H1 (cell line): ENCODE measurements around the gene CTDSP1. TPM values are rescaled to one million over a fixed set of nuclear protein-coding genes. Genes with fewer than 3 reads are reported as not detected.

Experiments
- CTCF ChIA-PET: fragments of 300-600 bp; sonication (Branson Sonifier 250); formaldehyde crosslinking; loops from one replicate; lab custom pipeline; 2021; ENCODE audit not compliant: partially characterized antibody; lab: Charles Lee
- POLR2A ChIA-PET: fragments of 300-600 bp; sonication (Branson Sonifier 250); formaldehyde crosslinking; loops from one replicate; lab custom pipeline; 2021; ENCODE audit warnings: inconsistent platforms; ENCODE audit not compliant: partially characterized antibody; lab: Charles Lee
- DNase-seq, 2 experiments: peaks; one replicate each; pipeline versions ENCODE4 v3.0.0 to v3.0.0-alpha.2; 2010 to 2022; ENCODE audit warnings: low spot score in 2 of 2, low read depth in 1 of 2, mixed read lengths in 1 of 2
- FAIRE-seq: peaks from 2 replicates; lab custom pipeline; 2011; peaks lifted over from hg19 to GRCh38; lab: Jason Lieb, UNC
- H2AFZ ChIP-seq: 2 replicates; pipeline ENCODE4 v1.8.1; 2012; ENCODE audit warnings: low read length, inconsistent platforms
- H2AK5ac ChIP-seq: 2 replicates; pipeline ENCODE4 v1.6.1; 2013; ENCODE audit warnings: low read depth, low read length
- H2BK120ac ChIP-seq: replicated peaks from 2 replicates; pipeline ENCODE3; 2013; ENCODE audit warnings: low read depth, low read length, inconsistent platforms
- H2BK12ac ChIP-seq: 2 replicates; pipeline ENCODE4 v1.6.1; 2013; ENCODE audit warnings: low read depth, low read length
- H2BK15ac ChIP-seq: 2 replicates; pipeline ENCODE4 v1.6.1; 2013; ENCODE audit warnings: low read length
- H2BK20ac ChIP-seq: 2 replicates; pipeline ENCODE4 v1.6.1; 2013; ENCODE audit warnings: low read length
- H2BK5ac ChIP-seq: 2 replicates; pipeline ENCODE4 v1.6.1; 2013; ENCODE audit warnings: low read depth, low read length
- H3K14ac ChIP-seq: 2 replicates; pipeline ENCODE4 v1.6.1; 2013; ENCODE audit warnings: inconsistent platforms; ENCODE audit not compliant: insufficient read length
- H3K18ac ChIP-seq: 2 replicates; pipeline ENCODE4 v1.6.1; 2013; ENCODE audit warnings: low read length; ENCODE audit errors: extremely low read depth
- H3K23ac ChIP-seq: 2 replicates; pipeline ENCODE4 v1.6.1; 2013; ENCODE audit warnings: inconsistent platforms; ENCODE audit not compliant: insufficient read length
- H3K23me2 ChIP-seq: 2 replicates; pipeline ENCODE4 v1.6.1; 2013; ENCODE audit warnings: low read depth, low read length
- H3K27ac ChIP-seq: 2 replicates; pipeline ENCODE4 v1.6.1; 2011; ENCODE audit warnings: low read depth, low read length, inconsistent platforms
- H3K27me3 ChIP-seq, 4 experiments: replicated peaks in 1 of 4; 1 replicate in 1 of 4; 2 replicates in 3 of 4; pipeline versions ENCODE4 v1.6.1 to v1.8.1; 2011 to 2013; ENCODE audit warnings: low read length in 3 of 4, mild to moderate bottlenecking in 3 of 4, inconsistent platforms in 2 of 4, mixed read lengths in 2 of 4, moderate library complexity in 1 of 4; ENCODE audit not compliant: control insufficient read depth in 3 of 4, insufficient read depth in 3 of 4; ENCODE audit errors: extremely low read depth in 1 of 4
- H3K36me3 ChIP-seq, 4 experiments: 2 replicates each; pipeline versions ENCODE4 v1.6.1 to v1.8.1; 2011 to 2013; ENCODE audit warnings: mild to moderate bottlenecking in 4 of 4, low read length in 3 of 4, moderate library complexity in 2 of 4, control low read depth in 1 of 4, inconsistent platforms in 1 of 4; ENCODE audit not compliant: insufficient read depth in 4 of 4, control insufficient read depth in 2 of 4
- H3K4ac ChIP-seq: replicated peaks from 2 replicates; pipeline ENCODE3; 2013; ENCODE audit warnings: low read length, low read depth, mixed read lengths, inconsistent platforms; ENCODE audit not compliant: insufficient read length
- H3K4me1 ChIP-seq, 4 experiments: replicated peaks in 1 of 4; 1 replicate in 1 of 4; 2 replicates in 3 of 4; pipeline versions ENCODE4 v1.6.1 to v1.8.1; 2011 to 2013; ENCODE audit warnings: low read length in 3 of 4, inconsistent platforms in 2 of 4, mixed read lengths in 1 of 4; ENCODE audit not compliant: insufficient read depth in 4 of 4, control insufficient read depth in 3 of 4
- H3K4me2 ChIP-seq, 2 experiments: 2 replicates each; pipeline versions ENCODE4 v1.6.1 to v1.8.1; 2011 to 2013; ENCODE audit warnings: low read depth in 2 of 2, low read length in 2 of 2, control low read depth in 1 of 2, inconsistent platforms in 1 of 2, mild to moderate bottlenecking in 1 of 2; ENCODE audit not compliant: insufficient read depth in 1 of 2
- H3K4me3 ChIP-seq, 4 experiments: fragments of 200-600, 300-600 bp in 1 of 4; sonication (generic), shearing (Covaris generic), sonication (Bioruptor Twin) in 1 of 4; 2 replicates each; pipeline versions ENCODE4 v1.5.1 to v1.8.1; 2011 to 2016; ENCODE audit warnings: low read length in 4 of 4, low read depth in 3 of 4, control low read depth in 2 of 4, inconsistent platforms in 2 of 4, mild to moderate bottlenecking in 2 of 4, mixed read lengths in 1 of 4, moderate library complexity in 1 of 4; ENCODE audit not compliant: insufficient read depth in 2 of 4; ENCODE audit errors: extremely low read depth in 1 of 4
- H3K56ac ChIP-seq: replicated peaks from 2 replicates; pipeline ENCODE3; 2013; ENCODE audit warnings: low read depth, mild to moderate bottlenecking, mixed read lengths, low read length, inconsistent platforms; ENCODE audit not compliant: insufficient read length
- H3K79me1 ChIP-seq: 2 replicates; pipeline ENCODE4 v1.6.1; 2013; ENCODE audit warnings: low read depth, low read length, control low read depth
- H3K79me2 ChIP-seq, 2 experiments: 2 replicates each; pipeline versions ENCODE4 v1.6.1 to v1.8.1; 2012 to 2013; ENCODE audit warnings: low read length in 2 of 2, mild to moderate bottlenecking in 2 of 2, inconsistent platforms in 1 of 2; ENCODE audit not compliant: insufficient read depth in 2 of 2, control insufficient read depth in 1 of 2
- H3K9ac ChIP-seq, 4 experiments: replicated peaks in 1 of 4; 1 replicate in 1 of 4; 2 replicates in 3 of 4; pipeline versions ENCODE4 v1.6.1 to v1.8.1; 2011 to 2013; ENCODE audit warnings: low read depth in 3 of 4, low read length in 3 of 4, control low read depth in 2 of 4, mild to moderate bottlenecking in 2 of 4, moderate library complexity in 2 of 4, inconsistent platforms in 1 of 4; ENCODE audit errors: extremely low read depth in 1 of 4
- H3K9me3 ChIP-seq, 2 experiments: 2 replicates each; pipeline versions ENCODE4 v1.6.1 to v1.8.1; 2012 to 2013; ENCODE audit warnings: mild to moderate bottlenecking in 2 of 2, moderate library complexity in 2 of 2, control low read depth in 1 of 2, inconsistent platforms in 1 of 2, low read depth in 1 of 2, low read length in 1 of 2, mixed read lengths in 1 of 2; ENCODE audit not compliant: insufficient read depth in 2 of 2
- H4K20me1 ChIP-seq, 2 experiments: replicated peaks in 1 of 2; 2 replicates each; pipeline versions ENCODE3 to v1.8.1; 2011 to 2013; ENCODE audit warnings: inconsistent platforms in 2 of 2, low read length in 2 of 2, mild to moderate bottlenecking in 1 of 2; ENCODE audit not compliant: insufficient read depth in 2 of 2, control insufficient read depth in 1 of 2
- H4K5ac ChIP-seq: 2 replicates; pipeline ENCODE4 v1.6.1; 2013; ENCODE audit warnings: low read length, low read depth, mixed read lengths, inconsistent platforms; ENCODE audit not compliant: insufficient read length
- H4K8ac ChIP-seq: 2 replicates; pipeline ENCODE4 v1.8.0; 2013; ENCODE audit warnings: mild to moderate bottlenecking, moderate library complexity, low read length, inconsistent platforms; ENCODE audit not compliant: insufficient read depth; ENCODE audit errors: extremely low read depth
- H4K91ac ChIP-seq: replicated peaks from 2 replicates; pipeline ENCODE3; 2013; ENCODE audit warnings: low read length, mixed read lengths, inconsistent platforms; ENCODE audit not compliant: insufficient read length
- SUZ12 ChIP-seq: fragments of 200-600 bp; sonication (generic); IDR thresholded peaks from 2 replicates; pipeline ENCODE4 v1.6.1; 2012; ENCODE audit warnings: mild to moderate bottlenecking, inconsistent platforms, low read length, moderate library complexity, mixed read lengths
- YY1 ChIP-seq: IDR thresholded peaks from 2 replicates; pipeline ENCODE4 v1.6.1; 2011; ENCODE audit warnings: low read depth, mild to moderate bottlenecking, low read length
- WGBS, 2 experiments: shearing (Covaris generic) in 1 of 2; methylation state at CpG; one replicate each; pipeline versions ENCODE4 v1.1.6 to v1.1.7; 2013 to 2015; ENCODE audit warnings: low lambda C conversion rate in 2 of 2, mixed read lengths in 2 of 2, inconsistent platforms in 1 of 2, low coverage in 1 of 2, missing lambda C conversion rate in 1 of 2; ENCODE audit not compliant: insufficient replicate concordance in 2 of 2, insufficient coverage in 1 of 2, insufficient read length in 1 of 2; ENCODE audit errors: extremely low coverage in 1 of 2, missing lambda C conversion rate in 1 of 2; 5-methylcytosine and 5-hydroxymethylcytosine counted together
- polyA plus RNA-seq, 7 experiments: library from polyadenylated mRNA; depleted of rRNA in 3 of 7; stranded (reverse) in 5 of 7; unstranded in 2 of 7; fragments of >200 nt in 5 of 7; fragments of 200-250 nt in 2 of 7; gene quantifications; 1 replicate in 5 of 7; 2 replicates in 1 of 7; 4 replicates in 1 of 7; pipeline versions ENCODE4 v1.2.1 to v1.2.3, GENCODE V29; 2011 to 2013; ENCODE audit warnings: missing spikeins in 2 of 7, mixed read lengths in 2 of 7
- total RNA-seq: library from RNA; stranded (reverse); fragmentation: NEBNext Ultra II Directional; extraction: Animal tissue kit (Norgen Biotek cat#: 25700); gene quantifications from 2 replicates; pipeline ENCODE4 v1.2.1, GENCODE V29; 2021

CTDSP1 gene
- total and polyA plus RNA-seq, 2 of the 8 experiments (the other 6 are each of a cell fraction or from before 2014, with no cell fraction given) = 20.3 to 35.2 TPM

DNA sequence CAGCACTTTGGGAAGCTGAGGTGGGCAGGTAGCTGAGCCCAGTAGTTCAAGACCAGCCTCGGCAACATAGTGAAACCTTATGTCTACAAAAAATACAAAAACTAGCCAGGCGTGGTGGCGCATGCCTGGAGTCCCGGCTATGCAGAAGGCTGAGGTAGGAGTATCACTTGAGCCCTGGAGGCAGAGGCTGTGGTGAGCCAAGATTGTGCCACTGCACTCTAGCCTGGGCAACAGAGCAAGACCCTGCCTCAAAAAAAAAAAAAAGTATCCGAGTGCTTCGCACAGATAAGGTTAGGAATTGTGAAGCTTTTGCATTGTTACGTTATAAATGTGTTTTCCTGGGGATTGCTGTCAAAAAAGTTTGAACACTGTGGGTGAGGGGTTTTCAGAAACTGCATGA, 4.1 kb downstream of the CTDSP1 start:
- Histone ChIP-seq H4K5ac (no peak overlapping the region), H3K27ac (no peak overlapping the region), H3K27me3 (peaks cover 1 to 8% (median 7%) of the 10 kb centered on the region in 4 experiments; a peak in 6 of 7 replicates)

More for the DNA sequence above, 4.1 kb downstream of the CTDSP1 start:
- no peak for FAIRE-seq
- Histone ChIP-seq H3K9me3 (no peaks in the 10 kb centered on the region), H3K56ac (no peak overlapping the region), H2BK120ac (no peak overlapping the region), H2BK15ac (no peak overlapping the region), H3K23me2 (peaks cover 10% of the 10 kb centered on the region), H3K4ac (no peak overlapping the region), H3K18ac (no peak overlapping the region), H3K9ac (no peak overlapping the region), H2AK5ac (no peak overlapping the region), H3K36me3 (peaks cover 0 to 11% (median 4%) of the 10 kb centered on the region in 4 experiments; a peak in 2 of 8 replicates), H3K23ac (no peak overlapping the region)
- TF ChIP-seq YY1 = no peak
- no peak for TF ChIP-seq SUZ12
- TF ChIP-seq, all 59 proteins: peak for 0
- Histone ChIP-seq H2BK12ac (no peak overlapping the region), H3K4me1 (peaks cover 12 to 33% (median 25%) of the 10 kb centered on the region in 4 experiments), H3K79me1 (no peaks in the 10 kb centered on the region), H4K20me1 (peaks cover 0 to 2% of the 10 kb centered on the region in 2 experiments), H2BK20ac (no peak overlapping the region), H4K8ac (no peak overlapping the region), H3K14ac (no peak overlapping the region), H4K91ac (no peak overlapping the region), H2BK5ac (no peak overlapping the region; the same call in 1 of the 2 replicates), H2AFZ (no peak overlapping the region), H3K4me2 (no peak overlapping the region), H3K4me3 (no peak overlapping the region), H3K79me2 (no peaks in the 10 kb centered on the region)
- CTCF ChIA-PET = interaction anchor here (0.6 to 3.6 kb wide), 7 partner anchors 14 to 1668 kb away, joined by 3 to 13 read pairs (median 4); no protein-coding TSS in a partner anchor
- DNase-seq = no peak
- 83% methylated on average over 7 of the region's 7 CpGs; no CpG with 5 or more reads in 1 of the 2 experiments for WGBS, 2 experiments
- POLR2A ChIA-PET = interaction anchor here (4.5 to 5.5 kb wide), 2 partner anchors 8 to 133 kb away, joined by 16 to 35 read pairs; partner anchors contain the start of genes AAMP and PNKD
